Measurements from ENCODE around the gene MYL7.
"Not testable (repeated sequence)": the region's sequence is repeated elsewhere in the genome, so short reads cannot be mapped to it uniquely, and the experiment has no call there.

The MYL7 gene

GRCh38 chr7:44172352-44172751 lies 31.2 kb upstream of the MYL7 start:
- Histone ChIP-seq H3K27me3 (ENCODE audit: control insufficient read depth in 2 of 2, insufficient read depth in 2 of 2, low read length in 2 of 2) (no peaks in the 10 kb centered on the region), H3K9me3 (ENCODE audit: control insufficient read depth in 2 of 2, low read length in 2 of 2) (no peaks in the 10 kb centered on the region), H3K36me3 (ENCODE audit: control insufficient read depth in 2 of 2, insufficient read depth in 2 of 2, low read length in 2 of 2) (no peaks in the 10 kb centered on the region), H3K9ac (ENCODE audit: low read depth in 1 of 2, low read length in 2 of 2) (no peak overlapping the region), H3K4me1 (ENCODE audit: control insufficient read depth in 2 of 2, insufficient read depth in 2 of 2, low read length in 2 of 2) (no peaks in the 10 kb centered on the region), H3K27ac (ENCODE audit: low read depth in 2 of 2, low read length in 2 of 2) (no peak overlapping the region), H3K4me3 (ENCODE audit: low read length in 2 of 2) (no peak overlapping the region)

GRCh38 chr7:44171901-44172300 lies 30.8 kb upstream of the MYL7 start:
- not testable (repeated sequence) for H3K4me1 ChIP-seq (ENCODE audit: control insufficient read depth in 2 of 2, insufficient read depth in 2 of 2, low read length in 2 of 2); H3K27me3 ChIP-seq (ENCODE audit: control insufficient read depth in 2 of 2, insufficient read depth in 2 of 2, low read length in 2 of 2); H3K27ac ChIP-seq (ENCODE audit: low read depth in 2 of 2, low read length in 2 of 2); H3K4me3 ChIP-seq (ENCODE audit: low read length in 2 of 2); H3K9me3 ChIP-seq (ENCODE audit: control insufficient read depth in 2 of 2, low read length in 2 of 2); H3K36me3 ChIP-seq (ENCODE audit: control insufficient read depth in 2 of 2, insufficient read depth in 2 of 2, low read length in 2 of 2); H3K9ac ChIP-seq (ENCODE audit: low read depth in 1 of 2, low read length in 2 of 2)

GRCh38 chr7:44167920-44168319 lies 26.8 kb upstream of the MYL7 start:
- Histone ChIP-seq H3K4me1 (ENCODE audit: control insufficient read depth in 2 of 2, insufficient read depth in 2 of 2, low read length in 2 of 2) (no peaks in the 10 kb centered on the region), H3K9me3 (ENCODE audit: control insufficient read depth in 2 of 2, low read length in 2 of 2) (no peaks in the 10 kb centered on the region), H3K27ac (ENCODE audit: low read depth in 2 of 2, low read length in 2 of 2) (no peak overlapping the region), H3K9ac (ENCODE audit: low read depth in 1 of 2, low read length in 2 of 2) (no peak overlapping the region), H3K36me3 (ENCODE audit: control insufficient read depth in 2 of 2, insufficient read depth in 2 of 2, low read length in 2 of 2) (no peaks in the 10 kb centered on the region), H3K27me3 (ENCODE audit: control insufficient read depth in 2 of 2, insufficient read depth in 2 of 2, low read length in 2 of 2) (no peaks in the 10 kb centered on the region), H3K4me3 (ENCODE audit: low read length in 2 of 2) (no peak overlapping the region)

GRCh38 chr7:44163591-44163990 lies 22.5 kb upstream of the MYL7 start:
- no peak overlapping the region for H3K9ac ChIP-seq (ENCODE audit: low read depth in 1 of 2, low read length in 2 of 2)
- no peaks in the 10 kb centered on the region for H3K36me3 ChIP-seq (ENCODE audit: control insufficient read depth in 2 of 2, insufficient read depth in 2 of 2, low read length in 2 of 2)
- no peak overlapping the region for H3K4me3 ChIP-seq (ENCODE audit: low read length in 2 of 2)
- H3K9me3 ChIP-seq (ENCODE audit: control insufficient read depth in 2 of 2, low read length in 2 of 2): no peaks in the 10 kb centered on the region
- no peak overlapping the region for H3K27ac ChIP-seq (ENCODE audit: low read depth in 2 of 2, low read length in 2 of 2)
- H3K27me3 ChIP-seq (ENCODE audit: control insufficient read depth in 2 of 2, insufficient read depth in 2 of 2, low read length in 2 of 2): no peaks in the 10 kb centered on the region
- H3K4me1 ChIP-seq (ENCODE audit: control insufficient read depth in 2 of 2, insufficient read depth in 2 of 2, low read length in 2 of 2): no peaks in the 10 kb centered on the region

- no peak overlapping the region for H3K9ac ChIP-seq (ENCODE audit: low read depth in 1 of 2, low read length in 2 of 2)
- H3K27me3 ChIP-seq (ENCODE audit: control insufficient read depth in 2 of 2, insufficient read depth in 2 of 2, low read length in 2 of 2): no peaks in the 10 kb centered on the region
- H3K27ac ChIP-seq (ENCODE audit: low read depth in 2 of 2, low read length in 2 of 2): no peak overlapping the region
- H3K4me1 ChIP-seq (ENCODE audit: control insufficient read depth in 2 of 2, insufficient read depth in 2 of 2, low read length in 2 of 2): no peaks in the 10 kb centered on the region
- H3K9me3 ChIP-seq (ENCODE audit: control insufficient read depth in 2 of 2, low read length in 2 of 2): no peaks in the 10 kb centered on the region
- no peaks in the 10 kb centered on the region for H3K36me3 ChIP-seq (ENCODE audit: control insufficient read depth in 2 of 2, insufficient read depth in 2 of 2, low read length in 2 of 2)
- no peak overlapping the region for H3K4me3 ChIP-seq (ENCODE audit: low read length in 2 of 2)
Observed at GRCh38 chr7:44162785-44163395, 21.8 kb upstream of the MYL7 start.

- Histone ChIP-seq H3K36me3 (ENCODE audit: control insufficient read depth in 2 of 2, insufficient read depth in 2 of 2, low read length in 2 of 2) (no peaks in the 10 kb centered on the region), H3K9ac (ENCODE audit: low read depth in 1 of 2, low read length in 2 of 2) (no peak overlapping the region), H3K27ac (ENCODE audit: low read depth in 2 of 2, low read length in 2 of 2) (no peak overlapping the region), H3K9me3 (ENCODE audit: control insufficient read depth in 2 of 2, low read length in 2 of 2) (no peaks in the 10 kb centered on the region), H3K27me3 (ENCODE audit: control insufficient read depth in 2 of 2, insufficient read depth in 2 of 2, low read length in 2 of 2) (no peaks in the 10 kb centered on the region), H3K4me1 (ENCODE audit: control insufficient read depth in 2 of 2, insufficient read depth in 2 of 2, low read length in 2 of 2) (no peaks in the 10 kb centered on the region), H3K4me3 (ENCODE audit: low read length in 2 of 2) (no peak overlapping the region)
Observed at GRCh38 chr7:44162179-44162578, 21.0 kb upstream of the MYL7 start.

- Histone ChIP-seq H3K27me3 (ENCODE audit: control insufficient read depth in 2 of 2, insufficient read depth in 2 of 2, low read length in 2 of 2) (no peaks in the 10 kb centered on the region), H3K9ac (ENCODE audit: low read depth in 1 of 2, low read length in 2 of 2) (no peak overlapping the region)
Observed at GRCh38 chr7:44161371-44161770, 20.2 kb upstream of the MYL7 start.

GRCh38 chr7:44159824-44160630 lies 18.9 kb upstream of the MYL7 start:
- Histone ChIP-seq H3K4me3 (ENCODE audit: low read length in 2 of 2) (no peak overlapping the region), H3K27ac (ENCODE audit: low read depth in 2 of 2, low read length in 2 of 2) (no peak overlapping the region), H3K9me3 (ENCODE audit: control insufficient read depth in 2 of 2, low read length in 2 of 2) (no peaks in the 10 kb centered on the region), H3K4me1 (ENCODE audit: control insufficient read depth in 2 of 2, insufficient read depth in 2 of 2, low read length in 2 of 2) (no peaks in the 10 kb centered on the region), H3K9ac (ENCODE audit: low read depth in 1 of 2, low read length in 2 of 2) (no peak overlapping the region), H3K36me3 (ENCODE audit: control insufficient read depth in 2 of 2, insufficient read depth in 2 of 2, low read length in 2 of 2) (no peaks in the 10 kb centered on the region), H3K27me3 (ENCODE audit: control insufficient read depth in 2 of 2, insufficient read depth in 2 of 2, low read length in 2 of 2) (no peaks in the 10 kb centered on the region)

More at GRCh38 chr7:44161371-44161770, 20.2 kb upstream of the MYL7 start:
- Histone ChIP-seq H3K27ac (ENCODE audit: low read depth in 2 of 2, low read length in 2 of 2) (no peak overlapping the region), H3K4me1 (ENCODE audit: control insufficient read depth in 2 of 2, insufficient read depth in 2 of 2, low read length in 2 of 2) (no peaks in the 10 kb centered on the region), H3K9me3 (ENCODE audit: control insufficient read depth in 2 of 2, low read length in 2 of 2) (no peaks in the 10 kb centered on the region), H3K4me3 (ENCODE audit: low read length in 2 of 2) (no peak overlapping the region), H3K36me3 (ENCODE audit: control insufficient read depth in 2 of 2, insufficient read depth in 2 of 2, low read length in 2 of 2) (no peaks in the 10 kb centered on the region)

- no peaks in the 10 kb centered on the region for H3K27me3 ChIP-seq (ENCODE audit: control insufficient read depth in 2 of 2, insufficient read depth in 2 of 2, low read length in 2 of 2)
- no peak overlapping the region for H3K9ac ChIP-seq (ENCODE audit: low read depth in 1 of 2, low read length in 2 of 2)
- no peak overlapping the region for H3K4me3 ChIP-seq (ENCODE audit: low read length in 2 of 2)
- no peaks in the 10 kb centered on the region for H3K9me3 ChIP-seq (ENCODE audit: control insufficient read depth in 2 of 2, low read length in 2 of 2)
- no peaks in the 10 kb centered on the region for H3K36me3 ChIP-seq (ENCODE audit: control insufficient read depth in 2 of 2, insufficient read depth in 2 of 2, low read length in 2 of 2)
- no peaks in the 10 kb centered on the region for H3K4me1 ChIP-seq (ENCODE audit: control insufficient read depth in 2 of 2, insufficient read depth in 2 of 2, low read length in 2 of 2)
- no peak overlapping the region for H3K27ac ChIP-seq (ENCODE audit: low read depth in 2 of 2, low read length in 2 of 2)
Observed at GRCh38 chr7:44158873-44159631, 17.9 kb upstream of the MYL7 start.

All from mucosa of rectum (tissue), 2 donors.